ENCODE results near the gene KCTD15.

Gene KCTD15

GRCh38 chr19:33828266-33829075 is 31.8 kb downstream of the KCTD15 start:
- Histone ChIP-seq H3K4me2 (ENCODE audit: low read depth, low read length, poor library complexity, severe bottlenecking) (no peak overlapping the region), H2AFZ (ENCODE audit: low read depth, low read length, severe bottlenecking) (no peak overlapping the region), H3K9ac (ENCODE audit: low read length) (no peak overlapping the region), H3K4me3 (ENCODE audit: insufficient read depth, low read length, poor library complexity, severe bottlenecking) (no peak overlapping the region), H3K36me3 (ENCODE audit: low read length) (no peaks in the 10 kb centered on the region), H3F3A (ENCODE audit: insufficient read depth) (no peaks in the 10 kb centered on the region), H3K79me2 (ENCODE audit: insufficient read depth, low read length) (no peaks in the 10 kb centered on the region), H3K27ac (ENCODE audit: low read depth, low read length) (no peak overlapping the region), H4K20me1 (ENCODE audit: low read depth, low read length) (no peaks in the 10 kb centered on the region), H3K9me2 (replicated peaks; ENCODE audit: insufficient read depth, low read length) (no peaks in the 10 kb centered on the region), H3K27me3 (ENCODE audit: low read length) (no peaks in the 10 kb centered on the region), H3K9me3 (ENCODE audit: insufficient read depth, low read length) (no peaks in the 10 kb centered on the region)
- TF ChIP-seq CTCF (IDR thresholded peaks at IDR 0.05; ENCODE audit: insufficient read depth, low read length, poor library complexity, severe bottlenecking), result no peak

GRCh38 chr19:33830264-33830663 is 33.6 kb downstream of the KCTD15 start:
- Histone ChIP-seq H3K4me3 (ENCODE audit: insufficient read depth, low read length, poor library complexity, severe bottlenecking) (no peak overlapping the region), H3K9me2 (replicated peaks; ENCODE audit: insufficient read depth, low read length) (no peaks in the 10 kb centered on the region), H3K79me2 (ENCODE audit: insufficient read depth, low read length) (no peaks in the 10 kb centered on the region), H3K36me3 (ENCODE audit: low read length) (no peaks in the 10 kb centered on the region), H3K27me3 (ENCODE audit: low read length) (no peaks in the 10 kb centered on the region), H2AFZ (ENCODE audit: low read depth, low read length, severe bottlenecking) (no peak overlapping the region), H3K27ac (ENCODE audit: low read depth, low read length) (no peak overlapping the region), H3K9me3 (ENCODE audit: insufficient read depth, low read length) (no peaks in the 10 kb centered on the region), H3F3A (ENCODE audit: insufficient read depth) (no peaks in the 10 kb centered on the region), H3K9ac (ENCODE audit: low read length) (no peak overlapping the region), H4K20me1 (ENCODE audit: low read depth, low read length) (no peaks in the 10 kb centered on the region), H3K4me2 (ENCODE audit: low read depth, low read length, poor library complexity, severe bottlenecking) (no peak overlapping the region)
- no peak for TF ChIP-seq CTCF (IDR thresholded peaks at IDR 0.05; ENCODE audit: insufficient read depth, low read length, poor library complexity, severe bottlenecking)
- no peak for TF ChIP-seq EZH2phosphoT487 (conservative IDR thresholded peaks at IDR 0.05; ENCODE audit: low read length)

GRCh38 chr19:33831825-33832224 is 35.2 kb downstream of the KCTD15 start:
- H3K27ac ChIP-seq (ENCODE audit: low read depth, low read length), result no peak overlapping the region

More at GRCh38 chr19:33831825-33832224, 35.2 kb downstream of the KCTD15 start:
- Histone ChIP-seq H3K4me2 (ENCODE audit: low read depth, low read length, poor library complexity, severe bottlenecking) (no peak overlapping the region), H3K9ac (ENCODE audit: low read length) (no peak overlapping the region), H3F3A (ENCODE audit: insufficient read depth) (no peaks in the 10 kb centered on the region), H2AFZ (ENCODE audit: low read depth, low read length, severe bottlenecking) (no peak overlapping the region), H3K9me3 (ENCODE audit: insufficient read depth, low read length) (no peaks in the 10 kb centered on the region), H3K4me3 (ENCODE audit: insufficient read depth, low read length, poor library complexity, severe bottlenecking) (no peak overlapping the region), H3K27me3 (ENCODE audit: low read length) (no peaks in the 10 kb centered on the region), H3K9me2 (replicated peaks; ENCODE audit: insufficient read depth, low read length) (no peaks in the 10 kb centered on the region), H3K36me3 (ENCODE audit: low read length) (no peaks in the 10 kb centered on the region), H3K79me2 (ENCODE audit: insufficient read depth, low read length) (no peaks in the 10 kb centered on the region), H4K20me1 (ENCODE audit: low read depth, low read length) (no peaks in the 10 kb centered on the region)
- TF ChIP-seq EZH2phosphoT487 (conservative IDR thresholded peaks at IDR 0.05; ENCODE audit: low read length), result no peak
- no peak for TF ChIP-seq CTCF (IDR thresholded peaks at IDR 0.05; ENCODE audit: insufficient read depth, low read length, poor library complexity, severe bottlenecking)
